ENCODE data around the gene FFAR2. TPM values are rescaled to one million over a fixed set of nuclear protein-coding genes. Genes with fewer than 3 reads are reported as not detected.
"Not testable (repeated sequence)": the region's sequence is repeated elsewhere in the genome, so short reads cannot be mapped to it uniquely, and the experiment has no call there.

The FFAR2 gene
- total RNA-seq, 1 donor from 2014 or later: 4.5 TPM

GRCh38 chr19:35471946-35472345 is 23.9 kb downstream of the FFAR2 start:
- intact Hi-C loops (cut with DNase I): no loop called here
- ATAC-seq (no peak), DNase-seq (ENCODE audit: low spot score) (no peak)

- ATAC-seq (no peak), DNase-seq (ENCODE audit: low spot score) (no peak)
- intact Hi-C loops (cut with DNase I): no loop called here
These were observed 26.0 kb downstream of the FFAR2 start for GRCh38 chr19:35474104-35474503.

- ATAC-seq; DNase-seq (ENCODE audit: low spot score); intact Hi-C loops (cut with DNase I): not testable (repeated sequence)
These were observed 26.5 kb downstream of the FFAR2 start for GRCh38 chr19:35474594-35474993.

DNA sequence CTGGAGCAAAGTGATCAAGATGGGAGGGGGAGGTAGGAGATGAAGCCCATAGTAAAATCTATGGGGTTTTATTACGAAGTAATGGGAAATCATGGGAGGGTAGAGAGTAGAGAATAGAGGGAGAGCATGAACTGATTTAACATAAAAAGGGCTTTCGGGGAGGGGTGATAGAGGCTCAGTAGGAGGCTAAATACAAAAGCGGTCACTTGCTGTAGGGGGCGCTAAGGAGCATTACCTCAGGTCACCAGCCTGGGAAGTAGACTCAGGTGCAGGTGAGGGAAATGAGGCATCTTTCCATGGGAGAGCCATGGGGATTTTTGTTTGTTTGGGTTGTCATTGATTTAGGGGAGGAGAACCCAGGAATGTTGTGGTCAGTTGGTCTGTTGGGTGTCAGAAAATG is 28.1 kb downstream of the FFAR2 start:
- intact Hi-C loops (cut with DNase I): no loop called here
- no peak for ATAC-seq

GRCh38 chr19:35478794-35479677 is 31.0 kb downstream of the FFAR2 start:
- intact Hi-C loops (cut with DNase I): no loop called here
- no peak for ATAC-seq
- DNase-seq (ENCODE audit: low spot score): no peak

More for the DNA sequence above, 28.1 kb downstream of the FFAR2 start:
- no peak for DNase-seq (ENCODE audit: low spot score)

- intact Hi-C loops (cut with DNase I): no loop called here
- ATAC-seq (no peak), DNase-seq (ENCODE audit: low spot score) (no peak)
These were observed 35.0 kb downstream of the FFAR2 start for GRCh38 chr19:35483089-35483488.

DNA sequence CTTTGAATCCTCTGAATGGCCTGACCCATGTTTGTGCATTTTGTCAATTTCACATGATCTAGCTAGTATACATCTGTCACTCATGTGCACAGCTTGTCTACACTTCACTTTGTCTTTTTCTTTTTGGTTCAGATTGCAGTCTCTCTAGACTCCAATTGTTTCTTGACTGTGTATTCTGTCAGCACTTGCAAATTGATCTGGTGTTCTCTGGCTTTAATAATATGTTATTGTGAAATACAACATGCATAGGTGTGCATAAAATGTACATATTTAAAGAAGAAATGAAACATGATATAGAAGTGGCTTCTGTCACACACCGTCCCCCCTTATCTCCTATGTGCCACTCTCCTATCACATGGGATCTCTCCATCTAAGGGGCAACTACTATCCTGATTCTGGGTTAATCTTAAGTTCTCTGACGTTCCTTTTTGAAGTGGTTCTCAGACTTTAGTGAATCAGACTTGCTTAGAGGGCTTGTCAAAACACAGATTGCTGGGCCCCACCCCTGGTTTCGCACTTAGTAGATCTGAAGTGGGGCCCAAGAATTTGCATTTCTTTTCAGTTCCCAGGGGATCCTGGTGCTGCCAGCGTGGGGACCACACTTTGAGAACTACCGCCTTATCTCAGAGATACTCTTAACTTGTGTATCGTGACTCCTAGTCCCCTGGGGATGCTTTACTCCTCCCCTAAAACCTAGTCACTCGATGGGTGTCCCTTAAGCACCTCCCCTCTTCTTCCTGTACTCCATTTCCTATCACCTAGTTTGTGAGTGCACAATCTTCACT is 36.4 kb downstream of the FFAR2 start:
- no peak for DNase-seq (ENCODE audit: low spot score)
- intact Hi-C loops (cut with DNase I): no loop called here
- no peak for ATAC-seq

GRCh38 chr19:35486268-35486708 is 38.2 kb downstream of the FFAR2 start:
- DNase-seq (ENCODE audit: low spot score) (no peak), ATAC-seq (no peak)
- intact Hi-C loops (cut with DNase I): no loop called here

- ATAC-seq (no peak), DNase-seq (ENCODE audit: low spot score) (no peak)
- intact Hi-C loops (cut with DNase I): no loop called here
These were observed 39.7 kb downstream of the FFAR2 start for GRCh38 chr19:35487656-35488182.

DNA sequence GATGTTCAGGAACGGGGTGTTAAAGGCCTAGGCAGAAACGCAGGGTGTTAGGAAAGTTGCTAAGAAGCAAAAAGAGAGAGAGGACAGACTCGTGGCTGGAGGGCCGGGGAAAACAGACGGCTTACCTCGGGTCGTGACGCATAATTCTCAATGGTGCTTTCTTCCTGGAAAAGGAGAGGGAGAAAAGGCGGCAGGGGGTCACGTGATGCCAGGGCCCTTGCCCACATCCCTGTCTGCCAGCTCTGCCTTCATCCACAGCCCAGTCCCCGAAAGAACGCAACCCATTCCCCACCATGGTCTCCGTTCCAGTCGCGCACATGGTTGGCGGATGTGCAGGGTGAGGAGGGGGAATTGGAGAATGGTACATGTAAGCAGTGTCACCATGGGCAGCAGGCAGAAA is 40.6 kb downstream of the FFAR2 start:
- intact Hi-C loops (cut with DNase I): no loop called here
- ATAC-seq: no peak

DNA sequence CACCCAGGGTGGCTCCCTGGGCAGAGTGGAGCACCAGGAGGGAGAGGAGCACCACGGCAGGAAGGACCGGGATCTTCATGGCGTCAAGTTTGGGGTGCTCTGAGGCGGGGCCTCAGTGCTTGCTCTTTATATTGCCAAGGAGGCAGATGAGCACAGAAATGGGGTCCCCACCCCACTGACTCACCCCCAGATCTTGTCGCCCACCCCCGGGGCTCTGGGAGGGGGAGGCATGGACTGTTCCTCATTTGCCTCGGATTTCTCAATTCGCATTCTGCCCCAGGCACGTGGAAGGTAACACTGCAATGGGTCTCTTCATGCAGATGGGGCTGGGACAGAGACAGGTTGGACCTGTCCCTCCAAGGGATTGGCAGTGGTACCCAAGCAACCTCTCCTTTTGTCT is 42.3 kb downstream of the FFAR2 start, which contains the start of gene KRTDAP:
KRTDAP (minus strand) TSS at position 101 of the 400 bp plus-strand sequence; CDS start at position 79, 22 bp downstream.
- ATAC-seq (no peak), DNase-seq (ENCODE audit: low spot score) (no peak)
- intact Hi-C loops (cut with DNase I): no loop called here

More for the DNA sequence above, 40.6 kb downstream of the FFAR2 start:
- DNase-seq (ENCODE audit: low spot score): no peak

DNA sequence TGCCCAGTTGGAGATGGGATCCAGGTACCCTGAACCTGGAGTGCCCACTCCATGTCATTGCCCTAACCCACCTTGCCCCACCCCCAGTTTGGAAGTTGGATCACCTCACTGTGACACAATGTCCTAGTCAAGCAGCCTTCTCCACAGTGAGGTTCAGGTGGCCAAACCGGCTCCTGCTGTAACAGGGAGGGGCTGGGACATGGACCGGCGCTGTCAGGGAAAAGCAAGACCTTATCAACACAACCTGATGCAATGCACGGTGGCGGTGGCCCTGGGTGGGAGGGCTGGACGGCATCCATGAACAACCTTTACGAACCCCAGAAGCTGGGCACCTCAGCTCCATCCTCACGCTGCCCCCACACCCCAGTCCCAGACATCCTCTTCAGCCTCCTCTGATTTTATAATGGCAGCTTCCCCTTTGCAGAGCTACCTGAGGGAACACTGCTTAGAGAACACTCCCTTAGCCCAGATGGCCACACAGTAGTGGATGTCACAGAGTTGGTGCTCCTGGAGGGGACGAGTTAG is 43.8 kb downstream of the FFAR2 start:
- intact Hi-C loops (cut with DNase I): no loop called here
- no peak for ATAC-seq
- no peak for DNase-seq (ENCODE audit: low spot score)

DNA sequence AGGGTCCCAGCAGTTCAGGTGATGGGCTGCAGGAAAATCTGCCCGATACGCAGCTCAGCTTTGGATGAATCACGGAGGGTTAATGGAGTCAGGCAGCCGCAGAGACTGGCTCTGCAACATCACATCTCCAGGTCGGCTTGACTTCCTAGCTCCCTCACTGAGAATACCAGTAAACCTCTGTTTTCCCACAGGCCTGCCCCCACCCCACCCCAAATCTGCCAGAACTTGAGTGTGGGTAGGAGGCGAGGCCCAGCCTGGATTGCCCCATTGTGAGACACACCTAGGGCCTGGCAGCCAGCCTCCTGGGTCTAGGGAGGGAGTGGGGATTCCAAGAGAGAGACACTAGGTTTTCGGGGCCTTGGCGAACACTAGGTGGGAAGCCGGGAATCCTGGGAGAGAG is 45.9 kb downstream of the FFAR2 start:
- no peak for ATAC-seq
- intact Hi-C loops (cut with DNase I): no loop called here
- DNase-seq (ENCODE audit: low spot score): no peak

DNA sequence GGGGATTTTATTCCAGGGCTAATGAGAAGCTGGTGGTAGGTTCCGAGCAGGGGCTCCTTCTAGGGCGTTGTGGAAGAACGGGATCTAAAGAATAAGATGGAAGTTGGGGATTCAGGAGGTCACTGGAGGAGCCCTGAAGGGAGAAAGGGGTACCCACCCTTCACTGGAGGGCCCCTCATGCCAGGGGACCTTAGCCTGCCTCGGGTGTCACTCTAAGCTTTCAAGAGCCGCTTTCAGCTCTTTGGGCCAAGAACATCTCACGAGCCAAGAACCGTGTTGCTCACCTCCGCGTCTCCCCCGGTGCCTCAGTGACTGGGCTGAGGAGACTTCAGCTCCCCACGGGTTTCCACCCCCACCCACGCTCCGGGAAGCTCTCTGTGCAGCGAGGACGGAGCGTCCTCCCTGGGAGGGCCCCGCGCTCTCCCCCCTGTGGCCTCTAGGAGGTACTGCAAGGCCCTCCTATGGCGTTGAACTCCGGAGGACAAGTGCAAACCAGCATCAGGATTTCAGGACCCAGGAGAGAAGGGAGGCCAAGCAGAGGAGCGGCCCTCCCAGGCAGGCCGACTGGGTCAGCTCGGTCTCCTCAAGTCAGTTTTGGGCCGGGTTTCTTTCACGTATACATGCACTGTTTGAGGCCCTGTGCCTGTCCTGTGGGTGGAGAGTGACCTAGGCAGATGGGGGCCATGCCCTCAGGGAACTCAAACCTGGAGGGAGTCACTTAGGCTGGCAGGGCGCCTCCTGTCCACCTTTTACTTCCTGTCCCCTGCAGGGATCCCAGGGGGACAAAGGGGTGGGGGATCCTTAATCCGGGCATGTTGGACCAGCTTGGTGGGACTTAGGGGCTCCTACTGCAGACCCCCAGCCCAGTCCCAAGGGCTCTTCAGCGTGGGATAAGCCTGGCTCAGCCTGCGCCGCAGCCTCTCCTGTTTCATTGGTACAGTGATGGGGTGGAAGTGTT is 47.3 kb downstream of the FFAR2 start:
- intact Hi-C loops (cut with DNase I): loop anchor here (5.0 kb wide), 1 partner anchor 143 kb away; no protein-coding TSS in a partner anchor
- ATAC-seq: peak; percentile 93
- peak; percentile 73 for DNase-seq (ENCODE audit: low spot score)

GRCh38 chr19:35497406-35497805 is 49.3 kb downstream of the FFAR2 start:
- DNase-seq (ENCODE audit: low spot score): no peak
- intact Hi-C loops (cut with DNase I): loop anchor here (5.0 kb wide), 1 partner anchor 145 kb away; no protein-coding TSS in a partner anchor
- ATAC-seq: no peak

GRCh38 chr19:35498220-35498619 is 50.2 kb downstream of the FFAR2 start:
- intact Hi-C loops (cut with DNase I): loop anchor here (5.0 kb wide), 1 partner anchor 146 kb away; no protein-coding TSS in a partner anchor
- no peak for ATAC-seq

DNA sequence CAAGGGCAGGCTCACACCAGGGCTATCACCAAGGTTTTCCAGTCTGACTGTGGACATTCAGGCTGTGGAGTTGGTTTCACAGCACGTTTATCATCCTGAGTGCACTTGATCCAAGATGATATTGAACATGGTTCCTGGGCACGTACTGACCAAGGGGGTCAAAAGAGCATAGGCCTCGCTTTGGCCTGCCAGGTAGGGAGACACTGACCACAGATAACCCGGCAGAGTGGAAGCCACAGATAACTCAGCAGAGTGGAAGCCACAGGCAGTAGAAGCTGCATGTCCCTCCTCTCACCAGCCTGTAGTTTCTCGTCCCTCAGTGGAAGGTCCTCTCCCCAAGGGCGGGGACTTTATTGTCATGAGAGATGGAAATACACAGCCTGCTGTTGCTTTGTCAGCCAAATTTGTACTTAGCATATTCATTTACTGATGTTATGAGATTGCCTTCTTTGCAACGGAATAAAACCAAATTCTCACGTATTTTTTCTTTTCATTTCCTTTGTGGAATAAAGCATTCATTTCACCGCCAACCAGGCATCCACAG is 51.0 kb downstream of the FFAR2 start:
- intact Hi-C loops (cut with DNase I): loop anchor here (5.0 kb wide), 1 partner anchor 147 kb away; no protein-coding TSS in a partner anchor
- ATAC-seq: no peak

More at GRCh38 chr19:35498220-35498619, 50.2 kb downstream of the FFAR2 start:
- DNase-seq (ENCODE audit: low spot score): no peak

DNA sequence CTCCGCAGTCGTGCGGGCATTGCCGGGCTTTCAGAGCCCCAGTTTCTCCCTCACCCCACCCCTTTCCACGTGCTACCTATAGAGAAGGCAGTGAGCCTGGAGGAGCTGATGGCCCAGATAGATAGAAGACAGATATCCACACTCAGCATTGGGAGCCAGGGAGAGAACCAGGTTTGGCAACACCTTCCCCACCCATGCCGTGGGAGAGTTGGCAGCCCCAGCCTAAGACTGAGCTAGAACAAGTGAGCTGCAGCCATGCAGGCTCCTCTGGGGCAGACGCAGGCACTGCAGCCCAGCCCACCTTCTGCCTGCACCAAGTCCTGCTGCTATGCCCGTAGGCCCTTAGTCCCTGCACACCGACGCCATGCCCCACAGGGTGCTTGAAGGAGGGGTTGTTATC is 52.6 kb downstream of the FFAR2 start:
- DNase-seq (ENCODE audit: low spot score): no peak

More for the DNA sequence above, 51.0 kb downstream of the FFAR2 start:
- DNase-seq (ENCODE audit: low spot score): no peak

More for the DNA sequence above, 52.6 kb downstream of the FFAR2 start:
- intact Hi-C loops (cut with DNase I): no loop called here
- no peak for ATAC-seq

All from sciatic nerve (tissue), 2 donors.